ENCODE measurements around the gene SPRN.
"Not testable (repeated sequence)": the region's sequence is repeated elsewhere in the genome, so short reads cannot be mapped to it uniquely, and the experiment has no call there.

Gene SPRN

GRCh38 chr10:133377025-133377817, 47.2 kb downstream of the SPRN start:
- no peak for DNase-seq
- in situ Hi-C loops (cut with HindIII; ENCODE audit: low pct_ligation_motif_present, low pct_unique_long_range_greater_than_20kb, low sequenced_read_pairs): no loop called here

- in situ Hi-C loops (cut with HindIII; ENCODE audit: low pct_ligation_motif_present, low pct_unique_long_range_greater_than_20kb, low sequenced_read_pairs); DNase-seq: not testable (repeated sequence)
Measured at GRCh38 chr10:133376183-133376582, 48.2 kb downstream of the SPRN start.

- in situ Hi-C loops (cut with HindIII; ENCODE audit: low pct_ligation_motif_present, low pct_unique_long_range_greater_than_20kb, low sequenced_read_pairs): no loop called here
- DNase-seq: no peak
Measured at GRCh38 chr10:133375357-133376115, 48.9 kb downstream of the SPRN start.

GRCh38 chr10:133373174-133374090, 51.0 kb downstream of the SPRN start, which contains the start of gene ECHS1:
Gene ECHS1, minus strand, starts transcription at chr10:133373354. Its CDS starts 21 bp downstream, at chr10:133373333.
- in situ Hi-C loops (cut with HindIII; ENCODE audit: low pct_ligation_motif_present, low pct_unique_long_range_greater_than_20kb, low sequenced_read_pairs): no loop called here
- peak; percentile 95 for DNase-seq

DNA sequence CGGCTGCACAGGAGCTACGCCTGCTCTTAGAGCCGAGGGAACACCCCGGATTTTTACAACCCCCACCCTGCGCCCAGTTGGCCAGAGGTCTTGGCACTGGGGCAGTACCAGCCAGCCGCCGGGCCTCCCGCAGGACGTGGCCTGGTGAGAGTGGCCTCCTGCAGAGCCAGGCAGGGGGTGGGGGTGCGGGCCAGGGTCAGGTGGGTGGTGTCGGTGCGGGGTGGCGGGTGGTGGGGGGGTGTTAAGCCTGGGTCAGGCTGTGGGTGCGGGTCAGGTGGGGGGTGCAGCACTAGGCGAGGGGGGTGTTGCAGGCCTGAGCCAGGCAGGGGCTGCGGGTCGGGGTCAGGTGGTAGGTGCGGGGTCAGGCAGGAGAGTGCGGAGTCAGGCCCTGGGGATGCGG, 51.9 kb downstream of the SPRN start:
- DNase-seq: no peak
- in situ Hi-C loops (cut with HindIII; ENCODE audit: low pct_ligation_motif_present, low pct_unique_long_range_greater_than_20kb, low sequenced_read_pairs): no loop called here
